ENCODE measurements around the gene ACP7. TPM values are rescaled to one million over a fixed set of nuclear protein-coding genes. Genes with fewer than 3 reads are reported as not detected.

ACP7 gene
- total and polyA plus RNA-seq, 2 donors (not counting 3 experiments of a cell fraction or from before 2014, with no cell fraction given) = 0.04 to 0.49 TPM

- no peak for TF ChIP-seq MAX (IDR thresholded peaks at IDR 0.05; ENCODE audit: insufficient read depth, insufficient read length)
- no peak for TF ChIP-seq GATA2 (IDR thresholded peaks at IDR 0.05; ENCODE audit: insufficient read depth, insufficient read length, low read depth, low read length)
- TF ChIP-seq EZH2 (IDR thresholded peaks at IDR 0.05; ENCODE audit: borderline replicate concordance, low read depth, low read length, severe bottlenecking) = no peak
- TF ChIP-seq JUN (IDR thresholded peaks at IDR 0.05; ENCODE audit: borderline replicate concordance, insufficient read depth, insufficient read length, low read depth) = no peak
- no peak for TF ChIP-seq POLR2A (IDR thresholded peaks at IDR 0.05; ENCODE audit: low read depth, low read length)
- no peak for TF ChIP-seq FOS (IDR thresholded peaks at IDR 0.05; ENCODE audit: borderline replicate concordance, insufficient read depth, low read length)
- no peak for TF ChIP-seq MYC (IDR thresholded peaks at IDR 0.05; ENCODE audit: low read depth, low read length)
- no peak for TF ChIP-seq CTCF (IDR thresholded peaks at IDR 0.05; ENCODE audit: extremely low read depth in 1 of 2, insufficient read depth in 1 of 2, low read depth in 1 of 2, low read length in 2 of 2)
- TF ChIP-seq POLR2AphosphoS5 (IDR thresholded peaks at IDR 0.05; ENCODE audit: insufficient read depth, low read depth, low read length) = no peak
These were observed 40.1 kb downstream of the ACP7 start for GRCh38 chr19:39124136-39124764.

More at GRCh38 chr19:39124136-39124764, 40.1 kb downstream of the ACP7 start:
- Histone ChIP-seq H3K4me2 (ENCODE audit: insufficient read depth, low read length) (no peak overlapping the region), H2AFZ (ENCODE audit: low read depth, low read length) (no peak overlapping the region), H3K79me2 (ENCODE audit: control insufficient read depth, insufficient read depth, low read length) (peaks cover 36% of the 10 kb centered on the region), H3K9ac (replicated peaks; ENCODE audit: extremely low read depth, insufficient read depth, low read length) (no peak overlapping the region), H3K9me1 (replicated peaks; ENCODE audit: control insufficient read depth, extremely low read depth, insufficient read depth, low read length) (no peaks in the 10 kb centered on the region), H3K27me3 (ENCODE audit: control insufficient read depth in 2 of 2, insufficient read depth in 2 of 2, low read length in 2 of 2) (no peaks in the 10 kb centered on the region), H3K9me3 (replicated peaks; ENCODE audit: control insufficient read depth, insufficient read depth, low read length) (no peaks in the 10 kb centered on the region), H3K36me3 (ENCODE audit: control insufficient read depth in 2 of 2, extremely low read depth in 1 of 2, insufficient read depth in 2 of 2, low read length in 2 of 2) (no peaks in the 10 kb centered on the region), H4K20me1 (replicated peaks; ENCODE audit: control insufficient read depth, extremely low read depth, insufficient read depth, low read length) (no peaks in the 10 kb centered on the region), H3K4me1 (ENCODE audit: control insufficient read depth, extremely low read depth, insufficient read depth, low read length) (peaks cover 14% of the 10 kb centered on the region), H3K27ac (ENCODE audit: insufficient read depth, low read depth, low read length) (no peak overlapping the region), H3K4me3 (replicated peaks in 1 of 3; ENCODE audit: insufficient read depth in 1 of 3, low read depth in 1 of 3, low read length in 3 of 3) (no peak overlapping the region)
- no peak for DNase-seq (ENCODE audit: low read depth, low spot score)
- POLR2A ChIA-PET = interaction anchor here (0.7 kb wide), 1 partner anchor 193 kb away, joined by 3 read pairs; no protein-coding TSS in a partner anchor
- intact Hi-C loops (cut with micrococcal nuclease) (loop anchor here (10.0 kb wide), 1 partner anchor 411 kb away; the partner anchor contains the start of gene EID2B), dilution Hi-C loops (cut with MboI; ENCODE audit: extremely low pct_ligation_motif_present, low sequenced_read_pairs) (no loop called here)
- BruUV-seq (replicated peaks) = no TSS peak
- no peak for FAIRE-seq
- CTCF ChIA-PET = interaction anchor here (4.9 kb wide), 1 partner anchor 204 kb away, joined by 124 read pairs; no protein-coding TSS in a partner anchor
